ENCODE measurements around the gene CDCP1.

GRCh38 chr3:45164056-45164455, 17.9 kb upstream of the CDCP1 start:
- TF ChIP-seq POLR2AphosphoS5 (IDR thresholded peaks at IDR 0.05; ENCODE audit: low read depth, low read length) (no peak), POLR2A (IDR thresholded peaks at IDR 0.05; ENCODE audit: low read depth, low read length) (no peak), TAF1 (IDR thresholded peaks at IDR 0.05; ENCODE audit: borderline replicate concordance, low read depth, low read length) (no peak)
